Stimulated activated CD4-positive, alpha-beta T cell treated with anti-CD3 and anti-CD28 coated beads, Interleukin-2, amount 100 ng/mL, for 24 hours (primary cell): ENCODE data around the gene EGFL6.
A peak's percentile ranks its signal among the peaks of the same experiment; 100 is the strongest.
"Not testable (repeated sequence)": the region's sequence is repeated elsewhere in the genome, so short reads cannot be mapped to it uniquely, and the experiment has no call there.

Experiments used
- DNase-seq, 2 donors: peaks; one replicate each; pipeline ENCODE4 v3.0.0-alpha.2; 2020

The EGFL6 gene

GRCh38 chrX:13597874-13598273 is 28.5 kb downstream of the EGFL6 start:
- no peak for DNase-seq

GRCh38 chrX:13598877-13599276 is 29.5 kb downstream of the EGFL6 start:
- no peak for DNase-seq

- DNase-seq = no peak
These were observed 30.1 kb downstream of the EGFL6 start for GRCh38 chrX:13599491-13599890.

DNA sequence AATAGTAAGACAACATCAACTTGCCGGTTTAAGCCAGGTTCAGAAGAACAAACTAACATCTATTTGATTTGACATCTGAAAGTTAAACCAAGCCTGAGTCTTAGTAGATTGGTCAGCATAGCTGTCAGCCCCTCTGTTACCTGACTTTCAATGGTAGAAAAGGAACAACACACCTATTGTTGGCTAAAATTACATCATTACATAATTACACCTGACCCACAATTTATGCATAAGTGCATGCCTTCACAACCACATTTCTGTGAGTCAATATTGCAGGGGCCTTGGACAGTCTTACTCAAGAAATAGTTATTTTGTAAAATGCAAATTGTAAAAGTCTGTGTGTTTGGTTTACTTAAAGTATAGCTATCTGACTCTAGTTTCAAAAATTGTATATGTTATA is 36.2 kb downstream of the EGFL6 start:
- DNase-seq = no peak

- no peak for DNase-seq
These were observed 38.1 kb downstream of the EGFL6 start for GRCh38 chrX:13607331-13607995.

DNA sequence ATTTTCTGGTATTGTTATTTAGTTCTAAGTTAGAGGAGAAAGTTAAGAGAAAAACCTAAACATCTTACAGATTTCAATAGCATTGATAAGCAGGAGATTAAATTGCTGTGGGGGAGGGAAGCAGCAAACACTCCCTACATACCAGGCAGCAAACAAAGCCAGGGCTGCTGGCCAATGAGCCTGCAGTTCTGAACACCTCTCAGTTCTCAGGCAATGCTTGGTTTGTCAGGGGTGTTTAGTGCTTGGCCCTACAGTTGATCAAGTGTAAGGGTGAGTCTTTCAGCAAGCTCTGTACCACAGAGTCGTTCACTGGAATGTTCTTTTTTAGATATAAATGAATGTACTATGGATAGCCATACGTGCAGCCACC is 38.6 kb downstream of the EGFL6 start:
- DNase-seq = no peak

DNA sequence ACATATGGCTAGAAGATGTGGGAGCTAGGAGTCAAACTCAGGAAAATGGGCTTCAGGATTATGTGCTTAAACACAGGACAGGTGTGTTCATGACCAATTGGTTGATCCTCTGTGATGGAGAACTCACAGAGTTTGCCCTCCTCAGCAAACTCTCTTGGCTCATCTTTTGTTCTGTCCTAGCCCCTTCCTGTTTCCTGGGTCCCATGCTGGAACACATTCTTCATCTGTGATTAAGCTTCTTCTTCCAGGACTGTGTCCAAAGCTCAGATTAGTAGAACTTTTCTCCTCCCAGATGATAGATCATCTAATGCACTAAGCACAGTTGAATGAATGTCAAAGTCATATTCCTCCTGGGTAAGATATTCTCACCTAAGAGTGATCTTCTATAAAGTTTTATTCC is 44.8 kb downstream of the EGFL6 start:
- no peak for DNase-seq

- no peak for DNase-seq
These were observed 50.8 kb downstream of the EGFL6 start for GRCh38 chrX:13620207-13620606.

DNA sequence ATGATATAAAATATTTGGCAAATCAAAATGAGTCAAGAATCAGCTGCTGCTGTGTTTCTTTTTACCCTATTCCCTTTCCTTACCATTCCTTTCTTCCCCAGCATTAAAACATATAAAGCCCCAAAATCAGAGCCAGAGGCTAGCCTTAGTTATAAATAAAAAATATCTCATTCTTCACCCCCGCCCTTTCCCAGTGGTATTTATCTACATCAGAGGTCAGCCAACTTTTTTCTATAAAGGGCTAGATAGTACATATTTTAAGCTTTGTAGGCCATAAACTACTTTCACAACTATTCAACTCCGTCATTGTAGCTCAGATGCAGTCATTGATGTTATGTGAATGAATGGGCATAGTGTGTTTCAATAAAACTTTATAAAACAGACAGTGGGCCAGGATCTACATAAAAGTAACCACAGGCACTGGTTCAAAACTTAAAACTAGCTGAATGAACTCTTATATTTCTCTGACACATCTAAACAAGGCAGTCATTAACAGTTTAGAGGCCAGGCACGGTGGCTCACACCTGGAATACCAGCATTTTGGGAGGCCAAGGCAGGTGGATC is 53.1 kb downstream of the EGFL6 start:
- no peak for DNase-seq

DNA sequence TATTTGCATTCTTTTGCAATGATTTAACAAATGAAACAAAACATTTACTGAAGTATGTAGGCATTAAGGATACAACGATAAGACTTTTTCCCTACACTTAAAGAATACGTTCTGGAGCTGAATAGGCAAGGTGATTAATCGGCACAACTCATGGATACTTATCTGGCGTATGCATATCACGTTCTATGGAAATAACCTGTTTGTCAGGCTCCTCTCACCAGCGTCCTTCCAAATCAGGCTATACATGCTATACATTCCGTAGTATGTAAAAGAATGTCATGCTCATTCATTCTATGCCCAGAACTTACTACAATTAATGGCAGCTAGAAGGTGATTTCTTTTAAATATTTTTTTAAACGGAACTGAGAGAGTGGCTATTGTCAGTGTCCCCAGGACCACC is 57.9 kb downstream of the EGFL6 start:
- DNase-seq = no peak

DNA sequence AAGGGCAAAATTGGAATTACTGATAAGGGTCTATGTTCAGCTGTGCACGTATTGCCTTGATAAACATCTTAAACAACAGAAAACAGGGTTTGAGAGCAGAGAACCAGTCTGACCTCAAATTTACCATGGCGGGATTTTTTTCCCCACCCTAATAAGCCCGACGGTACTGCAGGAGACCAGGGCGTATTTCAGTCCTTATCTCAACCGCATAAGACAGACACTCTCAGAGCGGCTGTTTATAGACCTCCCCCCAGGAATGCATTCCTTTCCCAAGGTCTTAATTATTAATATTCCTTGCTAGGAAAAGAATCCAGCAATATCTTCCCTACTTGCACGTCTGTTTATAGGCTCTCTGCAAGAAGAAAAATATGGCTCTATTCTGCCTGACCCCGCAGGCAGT is 67.8 kb downstream of the EGFL6 start:
- not testable (repeated sequence) for DNase-seq

GRCh38 chrX:13638021-13638420 is 68.6 kb downstream of the EGFL6 start:
- no peak for DNase-seq

GRCh38 chrX:13638826-13639225 is 69.4 kb downstream of the EGFL6 start:
- no peak for DNase-seq

- not testable (repeated sequence) for DNase-seq
These were observed 72.3 kb downstream of the EGFL6 start for GRCh38 chrX:13641684-13642083.

- no peak for DNase-seq
These were observed 76.2 kb downstream of the EGFL6 start for GRCh38 chrX:13645464-13646153.

DNA sequence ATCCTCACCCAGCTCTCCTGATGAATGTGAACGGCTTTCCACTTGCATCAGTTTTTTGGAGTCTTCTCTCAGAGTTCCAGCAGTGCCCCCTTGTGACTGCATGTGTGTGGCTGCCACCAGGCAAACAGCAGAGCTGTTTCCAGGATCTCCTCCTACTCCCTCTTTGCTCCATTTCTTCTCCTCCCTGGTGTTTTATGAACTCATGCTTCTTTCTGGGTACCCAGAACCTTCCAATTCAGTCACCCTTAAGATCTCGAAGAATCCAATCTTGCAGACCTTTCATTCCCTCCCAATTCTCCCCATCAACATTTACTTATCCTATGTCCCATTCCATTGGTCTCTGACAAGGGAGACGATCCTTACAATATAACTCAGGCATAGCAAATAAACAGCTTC is 76.8 kb downstream of the EGFL6 start:
- peak; percentile 33 to 38 for DNase-seq

- peak; percentile 64 to 67 for DNase-seq
These were observed 78.4 kb downstream of the EGFL6 start for GRCh38 chrX:13647709-13648212.

GRCh38 chrX:13648336-13648735 is 78.9 kb downstream of the EGFL6 start:
- not testable (repeated sequence) for DNase-seq

DNA sequence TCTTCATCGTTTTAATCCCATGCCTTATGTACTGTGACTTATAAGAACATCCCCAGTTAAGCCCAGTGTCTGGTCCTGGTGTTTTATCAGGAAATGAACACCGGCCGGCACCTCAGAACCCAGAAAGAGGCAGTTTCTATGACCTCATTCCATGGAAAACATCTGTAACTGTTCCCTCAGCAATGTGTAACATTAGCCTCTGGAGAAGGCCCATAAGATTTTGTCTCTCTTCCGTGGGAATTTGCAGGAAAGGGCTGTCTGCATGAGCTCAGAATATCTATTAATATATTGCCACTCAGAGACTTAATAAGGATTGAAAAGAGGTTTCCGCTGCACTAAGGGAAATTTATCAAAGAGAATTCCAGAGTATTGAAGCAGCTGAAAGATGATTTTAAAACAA is 80.4 kb downstream of the EGFL6 start:
- DNase-seq = no peak

DNA sequence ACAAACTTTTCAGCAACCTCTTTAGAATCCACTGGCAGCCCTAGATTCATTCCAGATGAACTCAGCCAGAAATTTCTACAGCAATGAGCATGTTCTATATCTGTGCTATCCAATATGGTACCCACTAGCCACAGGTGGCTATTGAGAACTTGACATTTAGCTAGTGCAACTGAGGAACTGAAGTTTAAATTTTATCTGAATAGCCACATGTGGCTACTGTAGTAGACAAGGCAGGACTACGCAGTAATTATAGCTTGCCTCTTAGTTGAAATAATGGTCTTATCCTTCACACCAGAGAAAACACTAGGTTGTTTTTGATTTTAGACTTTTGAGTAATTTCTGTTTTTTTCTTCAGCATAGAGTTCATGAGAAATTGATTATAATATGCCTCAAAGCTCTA is 80.9 kb downstream of the EGFL6 start:
- DNase-seq = no peak

GRCh38 chrX:13651150-13651549 is 81.7 kb downstream of the EGFL6 start:
- DNase-seq = no peak

DNA sequence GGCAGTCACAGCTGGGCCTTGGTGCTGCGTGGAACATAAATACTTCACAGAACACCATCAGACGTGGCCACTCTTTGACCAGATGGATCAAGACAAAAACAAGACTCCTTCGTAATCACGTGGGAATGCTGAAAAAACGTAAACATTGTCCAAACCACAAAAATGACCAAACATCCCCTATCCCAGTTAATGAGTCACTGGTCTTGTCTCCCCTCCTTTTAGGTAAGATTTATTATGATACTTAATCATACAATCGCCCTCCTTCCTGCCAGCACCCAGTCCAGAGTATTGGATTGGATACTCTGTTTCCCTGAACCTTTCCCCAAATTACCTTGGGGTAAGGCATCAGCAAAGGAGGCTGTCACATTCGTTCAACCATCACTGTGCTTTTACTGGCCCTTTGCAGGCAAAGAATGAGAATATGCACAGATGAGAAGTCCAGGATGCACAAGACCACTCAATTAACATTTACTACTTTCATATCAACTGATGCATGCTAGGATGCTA is 82.9 kb downstream of the EGFL6 start:
- DNase-seq = no peak

GRCh38 chrX:13652850-13653693 is 83.7 kb downstream of the EGFL6 start, which contains the start of gene TCEANC:
TSS of gene TCEANC (plus strand) at chrX:13653141. CDS start at chrX:13662509, 9,368 bp downstream.
- peak; percentile 89 to 90 for DNase-seq
